Keratinocyte (primary cell): ENCODE measurements around the gene METAP1. TPM values are rescaled to one million over a fixed set of nuclear protein-coding genes. Genes with fewer than 3 reads are reported as not detected.
A peak's percentile ranks its signal among the peaks of the same experiment; 100 is the strongest.

Experiments used
- DNase-seq: peaks from one replicate; pipeline ENCODE4 v3.0.0-alpha.2; 2011; ENCODE audit warnings: low read depth, missing footprints, low spot score
- FAIRE-seq: peaks from 2 replicates; lab custom pipeline; 2011; peaks lifted over from hg19 to GRCh38; lab: Jason Lieb, UNC
- H2AFZ ChIP-seq: 2 replicates; pipeline ENCODE4 v1.6.0; 2012; ENCODE audit warnings: low read length, control low read depth, inconsistent platforms; ENCODE audit not compliant: control insufficient read depth
- H3K27ac ChIP-seq: 2 replicates; pipeline ENCODE4 v1.5.1; 2011; ENCODE audit warnings: low read length; ENCODE audit not compliant: control insufficient read depth, insufficient read depth
- H3K27me3 ChIP-seq: 3 replicates; pipeline ENCODE4 v1.6.0; 2011; ENCODE audit warnings: low read length; ENCODE audit not compliant: control insufficient read depth, insufficient read depth; ENCODE audit errors: extremely low read depth
- H3K36me3 ChIP-seq, 2 experiments: 2 replicates in 1 of 2; 3 replicates in 1 of 2; pipeline ENCODE4 v1.5.1; 2011; ENCODE audit warnings: low read length in 2 of 2, mild to moderate bottlenecking in 1 of 2; ENCODE audit not compliant: control insufficient read depth in 2 of 2, insufficient read depth in 2 of 2; ENCODE audit errors: extremely low read depth in 1 of 2
- H3K4me1 ChIP-seq: 3 replicates; pipeline ENCODE4 v1.5.1; 2011; ENCODE audit warnings: low read length; ENCODE audit not compliant: control insufficient read depth, insufficient read depth; ENCODE audit errors: extremely low read depth
- H3K4me2 ChIP-seq: 3 replicates; pipeline ENCODE4 v1.6.0; 2011; ENCODE audit warnings: low read depth, low read length; ENCODE audit not compliant: control insufficient read depth, insufficient read depth; ENCODE audit errors: extremely low read depth
- H3K4me3 ChIP-seq, 3 experiments: fragments of 200-600 bp in 1 of 3; sonication (generic) in 1 of 3; 2 replicates in 2 of 3; 3 replicates in 1 of 3; pipeline ENCODE4 v1.5.1; 2011 to 2016; ENCODE audit warnings: low read length in 3 of 3, mild to moderate bottlenecking in 3 of 3, control low read depth in 2 of 3, inconsistent platforms in 1 of 3, low read depth in 1 of 3, mixed read lengths in 1 of 3, mixed run types in 1 of 3, moderate library complexity in 1 of 3; ENCODE audit not compliant: control insufficient read depth in 2 of 3, insufficient read depth in 2 of 3; ENCODE audit errors: extremely low read depth in 1 of 3
- H3K79me2 ChIP-seq: 2 replicates; pipeline ENCODE4 v1.6.0; 2012; ENCODE audit warnings: low read length; ENCODE audit not compliant: control insufficient read depth, insufficient read depth
- H3K9ac ChIP-seq: 3 replicates; pipeline ENCODE4 v1.6.0; 2011; ENCODE audit warnings: low read length; ENCODE audit not compliant: control insufficient read depth, insufficient read depth; ENCODE audit errors: extremely low read depth
- H3K9me1 ChIP-seq: 3 replicates; pipeline ENCODE4 v1.6.0; 2011; ENCODE audit warnings: low read length; ENCODE audit not compliant: control insufficient read depth, insufficient read depth; ENCODE audit errors: extremely low read depth
- H3K9me3 ChIP-seq: 2 replicates; pipeline ENCODE4 v1.5.1; 2012; ENCODE audit warnings: low read depth, low read length; ENCODE audit not compliant: control insufficient read depth
- H4K20me1 ChIP-seq: 3 replicates; pipeline ENCODE4 v1.6.0; 2011; ENCODE audit warnings: low read length; ENCODE audit not compliant: control insufficient read depth, insufficient read depth; ENCODE audit errors: extremely low read depth
- EZH2 ChIP-seq: IDR thresholded peaks from one replicate; pipeline ENCODE4 v1.6.1; 2012; ENCODE audit warnings: inconsistent platforms, mild to moderate bottlenecking, low read length, moderate library complexity
- dilution Hi-C: fragments of 300-500 bp; cut with MboI; formaldehyde crosslinking; loops from one replicate; pipeline ENCODE4 v1.7.0; 2020; ENCODE audit warnings: low sequenced_read_pairs; ENCODE audit not compliant: extremely low pct_ligation_motif_present
- polyA plus RNA-seq, 5 experiments: library from polyadenylated mRNA; depleted of rRNA in 3 of 5; stranded (reverse) in 3 of 5; stranded (forward) in 1 of 5; unstranded in 1 of 5; fragments of >200 nt; gene quantifications; 1 replicate in 1 of 5; 2 replicates in 3 of 5; 3 replicates in 1 of 5; pipeline versions ENCODE4 v1.2.1 to v1.2.3, GENCODE V29; 2011 to 2012; ENCODE audit warnings: missing spikeins in 2 of 5, low read depth in 1 of 5, low replicate concordance in 1 of 5
- TF ChIP-seq, protein P1 (sequence below), 3 experiments: IDR thresholded peaks in 1 of 3; conservative IDR thresholded peaks in 1 of 3; optimal IDR thresholded peaks in 1 of 3; 2 replicates in 2 of 3; 3 replicates in 1 of 3; pipeline versions ENCODE3 to v1.5.1; 2011; ENCODE audit warnings: low read length in 3 of 3, mild to moderate bottlenecking in 3 of 3, moderate library complexity in 2 of 3, control low read depth in 1 of 3, inconsistent platforms in 1 of 3; ENCODE audit not compliant: insufficient read depth in 2 of 3; ENCODE audit errors: extremely low read depth in 1 of 3

METAP1 gene
- polyA plus RNA-seq, 1 donor (not counting 4 experiments of a cell fraction or from before 2014, with no cell fraction given) = 89.4 TPM

DNA sequence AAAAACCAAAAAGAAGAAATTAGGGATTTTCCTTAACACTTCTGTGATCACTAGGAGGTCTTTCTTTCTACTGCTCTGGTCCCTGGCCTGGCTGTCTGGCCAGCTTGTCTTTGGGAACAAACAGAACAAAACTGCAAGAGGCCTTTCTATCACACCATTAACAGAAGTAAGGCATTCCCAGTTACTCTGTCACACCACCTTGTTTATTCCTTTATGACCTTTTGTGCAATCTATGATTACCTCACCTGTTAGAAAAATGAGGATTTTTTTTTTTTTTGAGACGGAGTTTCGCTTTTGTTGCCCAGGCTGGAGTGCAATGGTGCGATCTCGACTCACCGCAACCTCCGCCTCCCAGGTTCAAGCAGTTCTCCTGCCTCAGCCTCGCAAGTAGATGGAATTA lies 3.0 kb downstream of the METAP1 start:
- no peak overlapping the region for H3K4me3 ChIP-seq
- no peaks in the 10 kb centered on the region for H3K9me1 ChIP-seq
- no peaks in the 10 kb centered on the region for H3K36me3 ChIP-seq
- peaks cover 41% of the 10 kb centered on the region for H3K4me1 ChIP-seq
- TF ChIP-seq EZH2 = no peak
- TF ChIP-seq, protein P1, sequence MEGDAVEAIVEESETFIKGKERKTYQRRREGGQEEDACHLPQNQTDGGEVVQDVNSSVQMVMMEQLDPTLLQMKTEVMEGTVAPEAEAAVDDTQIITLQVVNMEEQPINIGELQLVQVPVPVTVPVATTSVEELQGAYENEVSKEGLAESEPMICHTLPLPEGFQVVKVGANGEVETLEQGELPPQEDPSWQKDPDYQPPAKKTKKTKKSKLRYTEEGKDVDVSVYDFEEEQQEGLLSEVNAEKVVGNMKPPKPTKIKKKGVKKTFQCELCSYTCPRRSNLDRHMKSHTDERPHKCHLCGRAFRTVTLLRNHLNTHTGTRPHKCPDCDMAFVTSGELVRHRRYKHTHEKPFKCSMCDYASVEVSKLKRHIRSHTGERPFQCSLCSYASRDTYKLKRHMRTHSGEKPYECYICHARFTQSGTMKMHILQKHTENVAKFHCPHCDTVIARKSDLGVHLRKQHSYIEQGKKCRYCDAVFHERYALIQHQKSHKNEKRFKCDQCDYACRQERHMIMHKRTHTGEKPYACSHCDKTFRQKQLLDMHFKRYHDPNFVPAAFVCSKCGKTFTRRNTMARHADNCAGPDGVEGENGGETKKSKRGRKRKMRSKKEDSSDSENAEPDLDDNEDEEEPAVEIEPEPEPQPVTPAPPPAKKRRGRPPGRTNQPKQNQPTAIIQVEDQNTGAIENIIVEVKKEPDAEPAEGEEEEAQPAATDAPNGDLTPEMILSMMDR (optimal IDR thresholded peaks at IDR 0.05 in 1 of 3, IDR thresholded peaks at IDR 0.05 in 1 of 3, conservative IDR thresholded peaks at IDR 0.05 in 1 of 3; ENCODE audit: extremely low read depth in 1 of 3, insufficient read depth in 2 of 3, low read length in 3 of 3) = no peak
- H3K9ac ChIP-seq = no peak overlapping the region
- H3K27me3 ChIP-seq = no peaks in the 10 kb centered on the region
- FAIRE-seq = no peak
- dilution Hi-C loops = no loop called here
- no peak overlapping the region for H2AFZ ChIP-seq
- no peak overlapping the region for H3K4me2 ChIP-seq
- H3K27ac ChIP-seq = no peak overlapping the region
- H3K79me2 ChIP-seq = peaks cover 80% of the 10 kb centered on the region
- no peak for DNase-seq
- no peaks in the 10 kb centered on the region for H3K9me3 ChIP-seq
- peaks cover 12% of the 10 kb centered on the region for H4K20me1 ChIP-seq

DNA sequence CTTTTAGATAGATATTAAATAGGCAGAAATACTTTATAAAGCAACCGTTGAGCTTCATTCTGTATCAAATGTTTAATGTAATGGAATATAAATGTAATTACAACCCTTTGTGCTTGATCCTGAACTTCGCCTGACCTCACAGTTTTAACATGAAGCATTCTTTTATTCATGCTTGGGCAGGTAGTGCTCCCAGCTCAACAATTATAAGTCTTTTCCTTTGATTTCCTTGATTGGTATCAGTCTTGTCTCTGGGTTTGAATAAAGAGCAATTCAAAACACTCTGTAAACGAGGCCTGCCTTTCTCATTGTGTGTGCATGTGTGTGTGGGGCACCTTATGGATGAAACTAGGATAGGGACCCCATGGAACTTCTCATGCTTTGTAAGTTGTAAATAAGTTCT lies 6.8 kb downstream of the METAP1 start:
- FAIRE-seq (peak; percentile 58), DNase-seq (no peak)
- Histone ChIP-seq H3K4me2 (peak overlapping the region; percentile 77), H3K4me3 (peak overlapping the region in 2 of 3 experiments; percentile 20 to 29), H3K27ac (peak overlapping the region; percentile 68), H3K9me3 (no peaks in the 10 kb centered on the region), H3K27me3 (no peaks in the 10 kb centered on the region), H3K4me1 (peaks cover 39% of the 10 kb centered on the region), H3K79me2 (peaks cover 100% of the 10 kb centered on the region), H2AFZ (no peak overlapping the region), H4K20me1 (peaks cover 7% of the 10 kb centered on the region), H3K36me3 (peaks cover 0 to 2% of the 10 kb centered on the region in 2 experiments), H3K9me1 (no peaks in the 10 kb centered on the region), H3K9ac (peak overlapping the region; percentile 63)
- no peak for TF ChIP-seq EZH2
- TF ChIP-seq, protein P1 (optimal IDR thresholded peaks at IDR 0.05 in 1 of 3, IDR thresholded peaks at IDR 0.05 in 1 of 3, conservative IDR thresholded peaks at IDR 0.05 in 1 of 3; ENCODE audit: extremely low read depth in 1 of 3, insufficient read depth in 2 of 3, low read length in 3 of 3) = no peak
- dilution Hi-C loops = no loop called here
